ENCODE data around the gene ZNF501. TPM values are rescaled to one million over a fixed set of nuclear protein-coding genes. Genes with fewer than 3 reads are reported as not detected.

The ZNF501 gene
- total RNA-seq, 6 experiments from 2014 or later, result 0.43 to 1.2 (median 0.87) TPM

DNA sequence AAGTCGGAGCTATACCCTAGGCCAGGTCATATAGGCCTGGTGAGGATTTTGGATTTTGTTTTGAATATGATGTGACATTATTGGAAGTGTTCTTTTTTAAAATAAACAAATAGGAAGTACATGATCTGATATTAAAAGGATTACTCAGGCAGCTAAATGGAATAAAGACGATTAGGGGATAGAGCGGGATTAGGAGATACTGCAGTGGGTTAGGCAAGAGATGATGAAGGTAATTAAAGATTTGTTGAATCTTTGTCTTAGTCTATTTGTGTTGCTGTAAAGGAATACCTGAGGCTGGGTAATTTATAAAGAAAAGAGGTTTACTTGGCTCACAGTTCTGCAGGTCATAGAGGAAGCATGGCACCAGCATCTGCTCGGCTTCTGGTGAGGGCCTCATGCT lies 53.5 kb downstream of the ZNF501 start:
- DNase-seq (no peak), ATAC-seq (no peak)
- TF ChIP-seq POLR2A (IDR thresholded peaks at IDR 0.05), result no peak
- Histone ChIP-seq H3K9me3 (no peaks in the 10 kb centered on the region), H3K4me3 (no peak overlapping the region), H3K4me1 (no peaks in the 10 kb centered on the region), H3K36me3 (no peaks in the 10 kb centered on the region), H3K27me3 (no peaks in the 10 kb centered on the region), H3K27ac (no peak overlapping the region)
- WGBS (ENCODE audit: insufficient coverage, low coverage, low lambda C conversion rate, missing lambda C conversion rate), result 81% methylated on average over 4 of the region's 4 CpGs
- intact Hi-C loops (cut with DNase I), result no loop called here

Other genes with a start within 250 kb of the ZNF501 start
- 1 to 10 TPM; 1.2 to 2.5 (median 1.4) TPM for gene ZKSCAN7, start 174.4 kb upstream of the ZNF501 start, total RNA-seq
- gene ZNF660, start 144.7 kb upstream of the ZNF501 start, total RNA-seq, result under 1 TPM; 0.06 to 0.82 (median 0.62) TPM
- 1 to 10 TPM; 4.4 to 9.5 (median 6.9) TPM for gene ZNF197, start 104.6 kb upstream of the ZNF501 start, total RNA-seq
- gene ZNF35, start 80.9 kb upstream of the ZNF501 start, total RNA-seq, result 1 to 10 TPM; 1.6 to 3.0 (median 2.1) TPM
- 1 to 10 TPM in 4 of 6 experiments, under 1 TPM in 2; 0.50 to 1.7 (median 1.1) TPM for gene ZNF502, start 17.0 kb upstream of the ZNF501 start, total RNA-seq
- 10 to 100 TPM in 1 of 6 experiments, 1 to 10 TPM in 5; 7.2 to 11.6 (median 8.5) TPM for gene KIAA1143, start 32.0 kb downstream of the ZNF501 start, total RNA-seq
- gene KIF15, start 32.2 kb downstream of the ZNF501 start, total RNA-seq, result under 1 TPM; 0.09 to 0.51 (median 0.22) TPM
- gene TMEM42, start 132.3 kb downstream of the ZNF501 start, total RNA-seq, result 10 to 100 TPM in 2 of 6 experiments, 1 to 10 TPM in 4; 4.9 to 10.9 (median 8.4) TPM
- gene TGM4, start 145.0 kb downstream of the ZNF501 start, total RNA-seq, result not detected
- 10 to 100 TPM; 27.5 to 36.7 (median 32.0) TPM for gene ZDHHC3, start 246.5 kb downstream of the ZNF501 start, total RNA-seq
- 10 to 100 TPM; 15.1 to 25.7 (median 15.9) TPM for gene EXOSC7, start 246.6 kb downstream of the ZNF501 start, total RNA-seq